Endothelial cell of umbilical vein (primary cell): ENCODE results near the gene ZNF385C. TPM values are rescaled to one million over a fixed set of nuclear protein-coding genes. Genes with fewer than 3 reads are reported as not detected.

Source experiments
- BruUV-seq: library from RNA; stranded (reverse); fragments of 400-500 nt; replicated peaks from 2 replicates; lab custom pipeline; 2021; lab: Mats Ljungman, UMichigan
- CTCF ChIA-PET: fragments of 300-600, 350-600 bp; sonication (Branson Sonifier 250); formaldehyde crosslinking; loops from one replicate; lab custom pipeline; 2021; ENCODE audit warnings: antibody characterized with exemption, inconsistent platforms; lab: Charles Lee
- POLR2A ChIA-PET: fragments of 300-600, 350-600 bp; sonication (Branson Sonifier 250); formaldehyde crosslinking; loops from one replicate; lab custom pipeline; 2021; ENCODE audit warnings: antibody characterized with exemption, inconsistent platforms; lab: Charles Lee
- DNase-seq: peaks from one replicate; pipeline ENCODE4 v3.0.0-alpha.2; 2011; ENCODE audit warnings: low read depth, low spot score
- FAIRE-seq: peaks from 2 replicates; lab custom pipeline; 2011; peaks lifted over from hg19 to GRCh38; lab: Jason Lieb, UNC
- H2AFZ ChIP-seq: 2 replicates; pipeline ENCODE4 v1.6.0; 2012; ENCODE audit warnings: low read depth, low read length, control low read depth, inconsistent platforms
- H3K27ac ChIP-seq: 2 replicates; pipeline ENCODE4 v1.5.1; 2011; ENCODE audit warnings: low read depth, mild to moderate bottlenecking, control low read depth, low read length, moderate library complexity; ENCODE audit not compliant: insufficient read depth
- H3K27me3 ChIP-seq, 2 experiments: 2 replicates each; pipeline versions ENCODE4 v1.6.0 to v1.6.1; 2011; ENCODE audit warnings: low read length in 2 of 2, mixed read lengths in 1 of 2; ENCODE audit not compliant: control insufficient read depth in 2 of 2, insufficient read depth in 2 of 2
- H3K36me3 ChIP-seq, 2 experiments: 2 replicates in 1 of 2; 3 replicates in 1 of 2; pipeline ENCODE4 v1.5.1; 2011; ENCODE audit warnings: low read length in 2 of 2, mild to moderate bottlenecking in 1 of 2, moderate library complexity in 1 of 2; ENCODE audit not compliant: control insufficient read depth in 2 of 2, insufficient read depth in 2 of 2; ENCODE audit errors: extremely low read depth in 1 of 2
- H3K4me1 ChIP-seq: 3 replicates; pipeline ENCODE4 v1.5.1; 2011; ENCODE audit warnings: mild to moderate bottlenecking, low read length; ENCODE audit not compliant: control insufficient read depth, insufficient read depth; ENCODE audit errors: extremely low read depth
- H3K4me2 ChIP-seq: 2 replicates; pipeline ENCODE4 v1.6.1; 2011; ENCODE audit warnings: low read length, control low read depth, mixed read lengths; ENCODE audit not compliant: insufficient read depth
- H3K4me3 ChIP-seq, 3 experiments: fragments of 200-600 bp in 1 of 3; sonication (generic), shearing (Covaris generic) in 1 of 3; replicated peaks in 1 of 3; 2 replicates each; pipeline ENCODE4 v1.5.1; 2011 to 2016; ENCODE audit warnings: control low read depth in 3 of 3, low read length in 3 of 3, mild to moderate bottlenecking in 2 of 3, inconsistent platforms in 1 of 3, low read depth in 1 of 3, moderate library complexity in 1 of 3; ENCODE audit not compliant: insufficient read depth in 1 of 3
- H3K79me2 ChIP-seq: 2 replicates; pipeline ENCODE4 v1.6.0; 2012; ENCODE audit warnings: low read length, inconsistent platforms; ENCODE audit not compliant: control insufficient read depth, insufficient read depth
- H3K9ac ChIP-seq: replicated peaks from 2 replicates; pipeline ENCODE3; 2011; ENCODE audit warnings: low read length, control low read depth; ENCODE audit not compliant: insufficient read depth; ENCODE audit errors: extremely low read depth
- H3K9me1 ChIP-seq: replicated peaks from 3 replicates; pipeline ENCODE4 v1.6.0; 2011; ENCODE audit warnings: mild to moderate bottlenecking, low read length; ENCODE audit not compliant: control insufficient read depth, insufficient read depth; ENCODE audit errors: extremely low read depth
- H3K9me3 ChIP-seq: replicated peaks from 2 replicates; pipeline ENCODE4 v1.5.1; 2012; ENCODE audit warnings: low read length, inconsistent platforms; ENCODE audit not compliant: control insufficient read depth, insufficient read depth
- H4K20me1 ChIP-seq: replicated peaks from 2 replicates; pipeline ENCODE3; 2011; ENCODE audit warnings: mild to moderate bottlenecking, low read length; ENCODE audit not compliant: control insufficient read depth, insufficient read depth; ENCODE audit errors: extremely low read depth
- EZH2 ChIP-seq: IDR thresholded peaks from 2 replicates; pipeline ENCODE4 v1.6.1; 2012; ENCODE audit warnings: borderline replicate concordance, low read depth, mild to moderate bottlenecking, moderate library complexity, low read length, inconsistent platforms; ENCODE audit not compliant: severe bottlenecking
- FOS ChIP-seq: IDR thresholded peaks from 2 replicates; pipeline ENCODE4 v1.6.1; 2011; ENCODE audit warnings: mild to moderate bottlenecking, low read length, moderate library complexity, borderline replicate concordance; ENCODE audit not compliant: insufficient read depth
- JUN ChIP-seq: IDR thresholded peaks from 2 replicates; pipeline ENCODE4 v1.6.1; 2011; ENCODE audit warnings: borderline replicate concordance, low read depth; ENCODE audit not compliant: insufficient read length, insufficient read depth
- dilution Hi-C: fragments of 300-500 bp; cut with MboI; formaldehyde crosslinking; loops from one replicate; pipeline ENCODE4 v1.15.0; 2019; ENCODE audit warnings: low sequenced_read_pairs; ENCODE audit not compliant: extremely low pct_ligation_motif_present
- intact Hi-C: fragments of 100-400 bp; cut with micrococcal nuclease; formaldehyde crosslinking; loops from one replicate; pipeline ENCODE4 v1.10.0; 2022
- polyA plus RNA-seq, 4 experiments: library from polyadenylated mRNA; depleted of rRNA in 3 of 4; stranded (reverse) in 3 of 4; unstranded in 1 of 4; fragments of >200 nt; gene quantifications; 2 replicates each; pipeline versions ENCODE4 v1.2.1 to v1.2.3, GENCODE V29; 2011 to 2012; ENCODE audit warnings: missing spikeins in 1 of 4
- total RNA-seq: library from RNA; stranded (reverse); gene quantifications from 2 replicates; pipeline ENCODE4 v1.2.3, GENCODE V29; 2021

Gene ZNF385C
- total and polyA plus RNA-seq, 2 donors (not counting 3 experiments of a cell fraction or from before 2014, with no cell fraction given) = 0.07 TPM; not detected in 1

DNA sequence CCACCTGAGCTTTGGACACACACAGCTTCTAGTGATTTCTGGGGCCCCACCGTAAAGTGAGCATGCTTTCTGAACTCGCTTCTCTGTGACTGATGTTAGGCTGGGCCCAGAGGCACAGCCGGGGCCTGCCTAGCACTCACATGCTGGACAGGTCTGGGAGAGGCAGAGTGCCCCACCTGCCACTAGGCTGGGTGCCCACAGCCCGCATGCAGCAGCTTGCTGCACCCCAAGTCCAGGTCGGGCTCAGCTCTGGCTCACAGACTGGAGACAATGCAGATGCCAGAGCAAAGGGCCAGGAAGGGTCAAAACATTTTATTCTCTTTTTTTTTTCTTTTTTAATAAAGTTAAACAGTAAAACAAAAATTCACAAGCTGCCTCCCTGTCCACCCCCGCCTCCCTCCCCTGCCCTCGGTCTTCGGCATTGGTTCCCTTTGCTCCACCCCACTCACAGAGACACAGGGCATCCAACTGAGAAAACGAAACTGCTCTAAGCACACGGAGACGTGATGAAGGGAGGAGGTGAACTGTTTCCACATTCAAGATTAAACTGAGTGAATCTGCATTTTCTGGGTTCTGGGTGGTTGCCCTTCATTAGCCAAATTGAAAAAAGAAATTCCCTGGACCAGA is 122.0 kb downstream of the ZNF385C start:
- TSS peak; percentile 49 for BruUV-seq
- no peak overlapping the region for H3K4me2 ChIP-seq
- H3K36me3 ChIP-seq = peaks cover 13 to 63% of the 10 kb centered on the region in 2 experiments
- no peaks in the 10 kb centered on the region for H3K27me3 ChIP-seq
- dilution Hi-C loops (no loop called here), intact Hi-C loops (no loop called here)
- POLR2A ChIA-PET = no interaction called here
- no peak overlapping the region for H3K9ac ChIP-seq
- DNase-seq = no peak
- H3K9me1 ChIP-seq = no peaks in the 10 kb centered on the region
- no peak overlapping the region for H3K27ac ChIP-seq
- no peaks in the 10 kb centered on the region for H3K4me1 ChIP-seq
- no peaks in the 10 kb centered on the region for H4K20me1 ChIP-seq
- no peak overlapping the region for H2AFZ ChIP-seq
- H3K79me2 ChIP-seq = no peaks in the 10 kb centered on the region
- CTCF ChIA-PET = interaction anchor here (1.2 to 2.0 kb wide), 5 partner anchors 10 to 27 kb away, joined by 3 to 8 read pairs (median 5); partner anchors contain the start of gene CNP
- no peak overlapping the region for H3K4me3 ChIP-seq
- FAIRE-seq = no peak
- H3K9me3 ChIP-seq = no peaks in the 10 kb centered on the region
- TF ChIP-seq FOS = no peak
- TF ChIP-seq EZH2 = no peak
- TF ChIP-seq JUN = no peak

Other genes with a start within 250 kb of the ZNF385C start
- gene KLHL11, start 233.1 kb downstream of the ZNF385C start, total RNA-seq = 11.0 and 12.6 TPM in 2 replicates
- gene KLHL11, start 233.1 kb downstream of the ZNF385C start, polyA plus RNA-seq = 2.9 and 3.1 TPM in 2 replicates
- gene ACLY, start 179.5 kb downstream of the ZNF385C start, total RNA-seq = 324 and 329 TPM in 2 replicates
- gene ACLY, start 179.5 kb downstream of the ZNF385C start, polyA plus RNA-seq = 174 and 176 TPM in 2 replicates
- gene ODAD4, start 167.9 kb downstream of the ZNF385C start, total RNA-seq = 0.60 and 1.0 TPM in 2 replicates
- gene ODAD4, start 167.9 kb downstream of the ZNF385C start, polyA plus RNA-seq = 0.19 TPM in 1 of 2 replicates, not detected in the other
- 84.9 and 88.3 TPM in 2 replicates for gene CNP, start 131.7 kb downstream of the ZNF385C start, total RNA-seq
- gene CNP, start 131.7 kb downstream of the ZNF385C start, polyA plus RNA-seq = 48.6 and 49.4 TPM in 2 replicates
- 103 and 111 TPM in 2 replicates for gene DNAJC7, start 81.0 kb downstream of the ZNF385C start, total RNA-seq
- 16.0 and 19.8 TPM in 2 replicates for gene DNAJC7, start 81.0 kb downstream of the ZNF385C start, polyA plus RNA-seq
- gene NKIRAS2, start 78.4 kb downstream of the ZNF385C start, total RNA-seq = 57.3 and 60.4 TPM in 2 replicates
- gene NKIRAS2, start 78.4 kb downstream of the ZNF385C start, polyA plus RNA-seq = 87.6 and 96.9 TPM in 2 replicates
- 0.18 and 0.20 TPM in 2 replicates for gene C17orf113, start 47.9 kb downstream of the ZNF385C start, total RNA-seq
- gene C17orf113, start 47.9 kb downstream of the ZNF385C start, polyA plus RNA-seq = 0.19 and 0.30 TPM in 2 replicates
- gene DHX58, start 14.2 kb upstream of the ZNF385C start, total RNA-seq = 3.1 and 6.4 TPM in 2 replicates
- 9.0 and 12.7 TPM in 2 replicates for gene DHX58, start 14.2 kb upstream of the ZNF385C start, polyA plus RNA-seq
- 31.3 and 33.4 TPM in 2 replicates for gene KAT2A, start 22.9 kb upstream of the ZNF385C start, total RNA-seq
- gene KAT2A, start 22.9 kb upstream of the ZNF385C start, polyA plus RNA-seq = 32.4 and 32.9 TPM in 2 replicates
- not detected in 2 replicates for gene HSPB9, start 24.3 kb upstream of the ZNF385C start, total RNA-seq
- gene HSPB9, start 24.3 kb upstream of the ZNF385C start, polyA plus RNA-seq = 0.03 TPM in 1 of 2 replicates, not detected in the other
- 188 and 210 TPM in 2 replicates for gene RAB5C, start 56.5 kb upstream of the ZNF385C start, total RNA-seq
- 357 and 408 TPM in 2 replicates for gene RAB5C, start 56.5 kb upstream of the ZNF385C start, polyA plus RNA-seq
- 0.11 TPM in 1 of 2 replicates, not detected in the other for gene KCNH4, start 82.7 kb upstream of the ZNF385C start, total RNA-seq
- gene KCNH4, start 82.7 kb upstream of the ZNF385C start, polyA plus RNA-seq = 0.06 and 0.11 TPM in 2 replicates
- gene HCRT, start 87.0 kb upstream of the ZNF385C start, total RNA-seq = not detected in 2 replicates
- not detected in 2 replicates for gene HCRT, start 87.0 kb upstream of the ZNF385C start, polyA plus RNA-seq
- 9.8 TPM in 2 replicates for gene GHDC, start 96.0 kb upstream of the ZNF385C start, total RNA-seq
- gene GHDC, start 96.0 kb upstream of the ZNF385C start, polyA plus RNA-seq = 11.2 and 15.8 TPM in 2 replicates
- gene STAT5B, start 177.9 kb upstream of the ZNF385C start, total RNA-seq = 53.1 and 53.7 TPM in 2 replicates
- 42.0 and 43.3 TPM in 2 replicates for gene STAT5B, start 177.9 kb upstream of the ZNF385C start, polyA plus RNA-seq
- 23.4 and 23.6 TPM in 2 replicates for gene STAT5A, start 190.0 kb upstream of the ZNF385C start, total RNA-seq
- gene STAT5A, start 190.0 kb upstream of the ZNF385C start, polyA plus RNA-seq = 18.0 and 18.2 TPM in 2 replicates